Peyer's patch (tissue), 4 donors: ENCODE measurements around the gene CRY2. TPM values are rescaled to one million over a fixed set of nuclear protein-coding genes. Genes with fewer than 3 reads are reported as not detected.
A peak's percentile ranks its signal among the peaks of the same experiment; 100 is the strongest.

Experiments
- DNase-seq, 3 donors: peaks; one replicate each; pipeline ENCODE4 v3.0.0-alpha.2; 2017 to 2019
- H3K27ac ChIP-seq, 4 donors: fragments of 200-600 bp; sonication (generic); one replicate each; pipeline ENCODE4 v1.5.1; 2016 to 2019
- H3K27me3 ChIP-seq, 2 donors: fragments of 200-600 bp; sonication (generic); one replicate each; pipeline ENCODE4 v1.5.1; 2019
- H3K36me3 ChIP-seq, 3 donors: fragments of 200-600 bp; sonication (generic); one replicate each; pipeline ENCODE4 v1.5.1; 2016 to 2019
- H3K4me1 ChIP-seq, 4 donors: fragments of 200-600 bp; sonication (generic); one replicate each; pipeline ENCODE4 v1.5.1; 2016 to 2019
- H3K4me3 ChIP-seq, 4 donors: fragments of 200-600 bp; sonication (generic); 1 replicate in 3 of 4; 2 replicates in 1 of 4; pipeline ENCODE4 v1.5.1; 2016 to 2019; ENCODE audit warnings: mild to moderate bottlenecking in 1 of 4
- H3K9me3 ChIP-seq, 4 donors: fragments of 200-600 bp; sonication (generic); one replicate each; pipeline ENCODE4 v1.5.1; 2016 to 2019; ENCODE audit warnings: mild to moderate bottlenecking in 1 of 4
- POLR2A ChIP-seq, 2 donors: fragments of 450-650 bp; IDR thresholded peaks; one replicate each; pipeline ENCODE4 v1.5.1; 2017; ENCODE audit warnings: antibody characterized with exemption in 2 of 2, mild to moderate bottlenecking in 2 of 2, moderate library complexity in 2 of 2
- total RNA-seq, 4 donors: library from RNA; depleted of rRNA; stranded (reverse); fragments of >200 nt; gene quantifications; one replicate each; pipeline ENCODE4 v1.1.0, GENCODE V29; 2016
- TF ChIP-seq, protein P1 (sequence below), 6 experiments: fragments of 450-650 bp in 4 of 6; fragments of 200-600 bp in 2 of 6; sonication (generic) in 1 of 6; IDR thresholded peaks; one replicate each; pipeline ENCODE4 v1.5.1; 2017 to 2019; ENCODE audit warnings: antibody characterized with exemption in 6 of 6, mild to moderate bottlenecking in 3 of 6, moderate library complexity in 1 of 6

Gene CRY2
- total RNA-seq, 4 donors from 2014 or later, result 37.7 to 67.6 (median 66.0) TPM

- TF ChIP-seq, protein P1, sequence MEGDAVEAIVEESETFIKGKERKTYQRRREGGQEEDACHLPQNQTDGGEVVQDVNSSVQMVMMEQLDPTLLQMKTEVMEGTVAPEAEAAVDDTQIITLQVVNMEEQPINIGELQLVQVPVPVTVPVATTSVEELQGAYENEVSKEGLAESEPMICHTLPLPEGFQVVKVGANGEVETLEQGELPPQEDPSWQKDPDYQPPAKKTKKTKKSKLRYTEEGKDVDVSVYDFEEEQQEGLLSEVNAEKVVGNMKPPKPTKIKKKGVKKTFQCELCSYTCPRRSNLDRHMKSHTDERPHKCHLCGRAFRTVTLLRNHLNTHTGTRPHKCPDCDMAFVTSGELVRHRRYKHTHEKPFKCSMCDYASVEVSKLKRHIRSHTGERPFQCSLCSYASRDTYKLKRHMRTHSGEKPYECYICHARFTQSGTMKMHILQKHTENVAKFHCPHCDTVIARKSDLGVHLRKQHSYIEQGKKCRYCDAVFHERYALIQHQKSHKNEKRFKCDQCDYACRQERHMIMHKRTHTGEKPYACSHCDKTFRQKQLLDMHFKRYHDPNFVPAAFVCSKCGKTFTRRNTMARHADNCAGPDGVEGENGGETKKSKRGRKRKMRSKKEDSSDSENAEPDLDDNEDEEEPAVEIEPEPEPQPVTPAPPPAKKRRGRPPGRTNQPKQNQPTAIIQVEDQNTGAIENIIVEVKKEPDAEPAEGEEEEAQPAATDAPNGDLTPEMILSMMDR (IDR thresholded peaks at IDR 0.05), result no peak
- TF ChIP-seq POLR2A (IDR thresholded peaks at IDR 0.05), result no peak
- Histone ChIP-seq H3K36me3 (peaks cover 0 to 14% (median 0%) of the 10 kb centered on the region in 3 donors), H3K27ac (peak overlapping the region in 1 of 4 donors; percentile 76), H3K4me3 (no peak overlapping the region), H3K4me1 (peaks cover 0 to 75% (median 7%) of the 10 kb centered on the region in 4 donors), H3K27me3 (no peaks in the 10 kb centered on the region), H3K9me3 (no peaks in the 10 kb centered on the region)
- DNase-seq, result no peak
These were observed 6.3 kb downstream of the CRY2 start for GRCh38 chr11:45853332-45854219.

DNA sequence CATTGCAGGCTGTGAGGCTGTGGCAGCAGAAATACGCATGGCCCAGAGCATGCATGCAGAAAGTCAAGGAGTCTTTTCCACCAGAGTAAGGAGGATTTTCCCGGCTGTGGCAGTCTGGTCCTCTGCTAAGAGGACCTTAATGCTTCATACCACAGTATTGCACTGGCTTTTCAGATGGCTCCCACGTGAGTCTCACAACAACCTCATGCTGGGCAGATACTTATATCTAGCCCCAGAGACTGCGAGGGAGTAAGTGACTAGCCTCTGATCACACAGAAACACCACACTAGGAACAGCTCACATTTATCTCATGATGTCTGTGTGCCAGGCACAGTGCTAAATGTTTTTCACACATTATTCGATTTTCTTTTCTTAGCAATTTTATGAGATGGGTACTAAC, 8.0 kb downstream of the CRY2 start:
- H3K36me3 ChIP-seq, result peaks cover 0 to 15% (median 0%) of the 10 kb centered on the region in 3 donors
- TF ChIP-seq POLR2A (IDR thresholded peaks at IDR 0.05), result no peak
- TF ChIP-seq, protein P1 (IDR thresholded peaks at IDR 0.05), result no peak
- H3K27me3 ChIP-seq, result no peaks in the 10 kb centered on the region
- peak overlapping the region in 2 of 4 donors; percentile 45 to 76 for H3K27ac ChIP-seq
- no peaks in the 10 kb centered on the region for H3K9me3 ChIP-seq
- H3K4me1 ChIP-seq, result peaks cover 4 to 75% (median 8%) of the 10 kb centered on the region in 4 donors
- no peak overlapping the region for H3K4me3 ChIP-seq
- DNase-seq, result no peak

DNA sequence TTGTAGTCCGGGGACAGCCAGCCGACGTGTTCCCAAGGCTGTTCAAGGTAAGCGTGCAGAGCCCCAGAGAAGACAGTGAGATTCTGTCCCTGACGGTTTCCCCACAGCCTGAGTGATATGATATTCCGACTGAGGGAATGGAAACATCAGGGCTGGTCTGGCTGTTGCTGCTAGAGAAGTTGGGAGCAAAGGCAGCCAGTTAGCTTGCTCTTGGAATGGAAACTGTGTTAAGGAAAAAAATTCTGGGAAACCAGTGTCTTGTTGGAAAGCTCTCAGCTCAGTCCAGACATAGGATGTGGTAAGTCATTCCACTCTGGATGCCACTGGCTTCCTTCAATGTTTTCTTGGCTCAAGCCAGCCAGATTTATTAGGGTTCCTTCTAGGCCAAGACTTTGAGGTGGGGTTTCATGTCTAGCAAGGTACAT, 8.8 kb downstream of the CRY2 start:
- Histone ChIP-seq H3K27me3 (no peaks in the 10 kb centered on the region), H3K9me3 (no peaks in the 10 kb centered on the region), H3K36me3 (peaks cover 0 to 22% (median 0%) of the 10 kb centered on the region in 3 donors), H3K4me1 (peaks cover 4 to 77% (median 8%) of the 10 kb centered on the region in 4 donors), H3K4me3 (no peak overlapping the region), H3K27ac (peak overlapping the region in 2 of 4 donors; percentile 45 to 76)
- no peak for TF ChIP-seq POLR2A (IDR thresholded peaks at IDR 0.05)
- TF ChIP-seq, protein P1 (IDR thresholded peaks at IDR 0.05), result no peak
- DNase-seq, result no peak

DNA sequence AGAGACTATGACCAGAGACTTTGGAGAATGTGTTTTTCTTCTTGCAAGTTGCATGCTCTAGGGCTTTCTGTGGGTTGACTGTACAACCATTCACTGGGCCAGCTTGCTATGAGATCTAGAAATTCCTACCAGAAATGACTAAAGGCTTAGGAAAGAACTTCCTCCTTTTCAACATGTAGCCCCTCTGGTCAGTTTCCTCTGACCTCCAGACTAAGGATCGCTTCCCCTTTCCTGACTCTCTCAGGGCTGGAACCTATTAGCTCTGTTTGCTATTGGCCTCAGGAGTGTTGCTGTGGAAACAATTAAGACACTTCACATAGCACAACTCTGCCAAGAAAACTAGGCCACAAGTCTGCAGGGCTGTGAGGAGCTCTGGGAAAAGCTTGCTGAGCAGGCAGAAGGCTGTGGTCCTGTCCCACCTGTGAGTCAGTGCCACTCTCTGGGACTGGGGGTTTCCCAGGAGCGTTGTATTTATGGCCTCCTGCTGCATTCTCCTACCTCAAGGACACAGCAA, 10.7 kb downstream of the CRY2 start:
- Histone ChIP-seq H3K36me3 (peaks cover 0 to 42% (median 0%) of the 10 kb centered on the region in 3 donors), H3K27ac (peak overlapping the region; percentile 27 to 80 (median 68)), H3K4me1 (peaks cover 4 to 63% (median 6%) of the 10 kb centered on the region in 4 donors), H3K4me3 (no peak overlapping the region), H3K9me3 (no peaks in the 10 kb centered on the region), H3K27me3 (no peaks in the 10 kb centered on the region)
- DNase-seq, result no peak
- TF ChIP-seq POLR2A (IDR thresholded peaks at IDR 0.05), result no peak
- TF ChIP-seq, protein P1 (IDR thresholded peaks at IDR 0.05), result no peak

DNA sequence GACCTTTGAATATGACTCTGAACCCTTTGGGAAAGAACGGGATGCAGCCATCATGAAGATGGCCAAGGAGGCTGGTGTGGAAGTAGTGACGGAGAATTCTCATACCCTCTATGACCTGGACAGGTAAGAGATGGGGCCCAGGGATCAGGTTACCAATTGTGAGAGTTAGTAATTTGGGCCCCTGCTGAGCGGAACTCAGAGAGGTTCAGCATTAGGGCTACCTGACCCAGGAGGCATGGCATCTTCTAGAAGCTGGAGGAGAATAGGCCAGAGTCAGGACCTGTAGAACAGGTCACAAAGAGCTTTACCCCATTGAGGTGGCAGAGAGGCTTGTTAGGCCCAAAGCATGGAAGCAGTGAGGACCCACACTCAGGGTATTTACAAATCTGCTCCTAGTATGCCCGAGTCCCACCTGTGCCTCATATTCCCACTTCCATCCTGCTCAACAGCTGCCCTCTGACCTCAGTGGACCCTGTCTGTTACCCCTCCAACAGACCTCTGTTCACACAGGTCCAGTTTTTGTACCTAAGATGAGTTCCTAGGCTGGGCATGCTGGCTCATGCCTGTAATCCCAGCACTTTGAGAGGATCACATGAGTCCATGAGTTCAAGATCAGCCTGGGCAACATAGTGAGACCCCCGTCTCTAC, 11.6 kb downstream of the CRY2 start:
- H3K9me3 ChIP-seq, result no peaks in the 10 kb centered on the region
- H3K36me3 ChIP-seq, result peaks cover 0 to 50% (median 0%) of the 10 kb centered on the region in 3 donors
- H3K4me1 ChIP-seq, result peaks cover 2 to 58% (median 6%) of the 10 kb centered on the region in 4 donors
- no peak overlapping the region for H3K4me3 ChIP-seq
- no peaks in the 10 kb centered on the region for H3K27me3 ChIP-seq
- no peak for TF ChIP-seq POLR2A (IDR thresholded peaks at IDR 0.05)
- TF ChIP-seq, protein P1 (IDR thresholded peaks at IDR 0.05), result no peak
- peak overlapping the region; percentile 27 to 80 (median 68) for H3K27ac ChIP-seq
- no peak for DNase-seq
